OCI-LY3 (cell line): ENCODE results near the gene SPATA6L.

Experiments used
- H2AFZ ChIP-seq: fragments of 200-600, 300-600 bp; shearing (Covaris generic); 2 replicates; pipeline ENCODE4 v1.6.0; 2014; ENCODE audit warnings: antibody characterized with exemption, low read depth, low read length
- H3K27ac ChIP-seq: fragments of 200-600, 300-600 bp; sonication (generic); 2 replicates; pipeline ENCODE4 v1.5.1; 2014; ENCODE audit warnings: mild to moderate bottlenecking, low read length, moderate library complexity, mixed read lengths
- H3K27me3 ChIP-seq: fragments of 200-600, 300-600 bp; sonication (generic); 2 replicates; pipeline ENCODE4 v1.6.1; 2014; ENCODE audit warnings: low read depth, low read length, mixed read lengths
- H3K36me3 ChIP-seq: fragments of 200-600, 300-600 bp; sonication (generic); replicated peaks from 2 replicates; pipeline ENCODE3; 2014; ENCODE audit warnings: low read depth, low read length, mixed read lengths
- H3K4me1 ChIP-seq: fragments of 300-600, 200-600 bp; sonication (generic); 2 replicates; pipeline ENCODE4 v1.6.1; 2014; ENCODE audit warnings: low read length, mixed read lengths
- H3K4me2 ChIP-seq: fragments of 200-600, 300-600 bp; sonication (generic); 2 replicates; pipeline ENCODE4 v1.6.1; 2014; ENCODE audit warnings: low read length, mixed read lengths
- H3K4me3 ChIP-seq: fragments of 300-600, 200-600 bp; sonication (generic); 2 replicates; pipeline ENCODE4 v1.5.1; 2014; ENCODE audit warnings: antibody characterized with exemption, mild to moderate bottlenecking, low read length, moderate library complexity
- H3K79me2 ChIP-seq: fragments of 300-600, 200-600 bp; shearing (Covaris generic); 2 replicates; pipeline ENCODE4 v1.6.1; 2014; ENCODE audit warnings: mild to moderate bottlenecking, low read length, mixed read lengths
- H3K9ac ChIP-seq: fragments of 300-600, 200-600 bp; shearing (Covaris generic); 2 replicates; pipeline ENCODE4 v1.6.0; 2014; ENCODE audit warnings: mild to moderate bottlenecking, low read length, moderate library complexity
- H3K9me3 ChIP-seq: fragments of 200-600, 300-600 bp; shearing (Covaris generic); 2 replicates; pipeline ENCODE4 v1.6.1; 2014; ENCODE audit warnings: low read length, mixed read lengths; ENCODE audit not compliant: insufficient read depth
- H4K20me1 ChIP-seq: fragments of 200-600, 300-600 bp; sonication (generic); 2 replicates; pipeline ENCODE4 v1.6.1; 2016; ENCODE audit warnings: low read length, mixed read lengths; ENCODE audit not compliant: insufficient read depth
- EZH2phosphoT487 ChIP-seq: fragments of 200-600 bp; shearing (Covaris generic); IDR thresholded peaks from 2 replicates; pipeline ENCODE4 v1.6.1; 2018; ENCODE audit warnings: antibody characterized with exemption, mixed run types, low read depth
- TF ChIP-seq, protein P1 (sequence below): fragments of 200-600, 300-600 bp; sonication (generic); IDR thresholded peaks from 2 replicates; pipeline ENCODE4 v1.5.1; 2014; ENCODE audit warnings: antibody characterized with exemption, low read length, low read depth

SPATA6L gene

GRCh38 chr9:4620881-4621555 lies 45.3 kb downstream of the SPATA6L start:
- H3K79me2 ChIP-seq: no peaks in the 10 kb centered on the region
- no peak overlapping the region for H3K4me3 ChIP-seq
- no peak overlapping the region for H3K9ac ChIP-seq
- H2AFZ ChIP-seq: no peak overlapping the region
- TF ChIP-seq EZH2phosphoT487: no peak
- TF ChIP-seq, protein P1, sequence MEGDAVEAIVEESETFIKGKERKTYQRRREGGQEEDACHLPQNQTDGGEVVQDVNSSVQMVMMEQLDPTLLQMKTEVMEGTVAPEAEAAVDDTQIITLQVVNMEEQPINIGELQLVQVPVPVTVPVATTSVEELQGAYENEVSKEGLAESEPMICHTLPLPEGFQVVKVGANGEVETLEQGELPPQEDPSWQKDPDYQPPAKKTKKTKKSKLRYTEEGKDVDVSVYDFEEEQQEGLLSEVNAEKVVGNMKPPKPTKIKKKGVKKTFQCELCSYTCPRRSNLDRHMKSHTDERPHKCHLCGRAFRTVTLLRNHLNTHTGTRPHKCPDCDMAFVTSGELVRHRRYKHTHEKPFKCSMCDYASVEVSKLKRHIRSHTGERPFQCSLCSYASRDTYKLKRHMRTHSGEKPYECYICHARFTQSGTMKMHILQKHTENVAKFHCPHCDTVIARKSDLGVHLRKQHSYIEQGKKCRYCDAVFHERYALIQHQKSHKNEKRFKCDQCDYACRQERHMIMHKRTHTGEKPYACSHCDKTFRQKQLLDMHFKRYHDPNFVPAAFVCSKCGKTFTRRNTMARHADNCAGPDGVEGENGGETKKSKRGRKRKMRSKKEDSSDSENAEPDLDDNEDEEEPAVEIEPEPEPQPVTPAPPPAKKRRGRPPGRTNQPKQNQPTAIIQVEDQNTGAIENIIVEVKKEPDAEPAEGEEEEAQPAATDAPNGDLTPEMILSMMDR: no peak
- no peaks in the 10 kb centered on the region for H3K9me3 ChIP-seq
- H3K36me3 ChIP-seq: no peaks in the 10 kb centered on the region
- no peak overlapping the region for H3K27ac ChIP-seq
- no peaks in the 10 kb centered on the region for H3K4me1 ChIP-seq
- no peak overlapping the region for H3K4me2 ChIP-seq
- H3K27me3 ChIP-seq: no peaks in the 10 kb centered on the region
- H4K20me1 ChIP-seq: no peaks in the 10 kb centered on the region

DNA sequence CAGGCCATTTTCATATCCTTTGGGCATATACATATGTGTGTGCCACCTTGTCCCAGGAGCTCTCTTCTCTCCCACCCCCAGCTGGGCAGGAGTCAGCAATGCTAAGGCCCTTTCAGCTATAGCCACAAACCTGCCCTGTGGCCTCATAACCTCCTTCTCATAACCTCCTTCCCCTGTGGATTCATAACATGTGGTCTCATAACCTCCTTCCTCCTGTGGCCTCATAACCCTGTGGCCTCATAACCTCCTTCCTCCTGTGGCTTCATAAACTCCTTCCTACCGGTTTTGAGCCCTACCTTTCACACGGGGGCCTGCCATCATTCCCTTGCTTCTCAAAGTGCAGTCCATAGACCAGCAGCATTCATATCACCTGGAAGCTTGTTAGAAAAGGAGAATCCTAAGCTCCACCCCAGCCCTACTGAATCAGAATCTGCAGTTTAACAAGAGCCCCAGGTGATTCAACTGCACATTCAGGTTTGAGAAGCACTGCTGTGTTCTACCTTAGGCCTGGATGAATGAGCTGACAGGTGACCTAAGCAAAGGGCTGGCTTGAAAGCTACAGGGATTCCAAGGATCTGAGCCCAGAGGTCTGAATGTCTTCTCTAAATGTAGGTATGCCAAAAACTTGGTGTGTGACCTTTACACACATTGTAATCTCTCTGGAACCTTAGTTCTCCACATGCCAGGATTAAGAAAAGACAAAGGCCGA lies 46.1 kb downstream of the SPATA6L start:
- H4K20me1 ChIP-seq: no peaks in the 10 kb centered on the region
- H3K4me2 ChIP-seq: no peak overlapping the region
- H3K4me3 ChIP-seq: no peak overlapping the region
- no peak overlapping the region for H3K27ac ChIP-seq
- no peaks in the 10 kb centered on the region for H3K9me3 ChIP-seq
- H2AFZ ChIP-seq: no peak overlapping the region
- H3K36me3 ChIP-seq: no peaks in the 10 kb centered on the region
- no peaks in the 10 kb centered on the region for H3K79me2 ChIP-seq
- no peaks in the 10 kb centered on the region for H3K4me1 ChIP-seq
- no peaks in the 10 kb centered on the region for H3K27me3 ChIP-seq
- no peak overlapping the region for H3K9ac ChIP-seq
- no peak for TF ChIP-seq EZH2phosphoT487
- TF ChIP-seq, protein P1: no peak

GRCh38 chr9:4618700-4619099 lies 47.6 kb downstream of the SPATA6L start:
- no peaks in the 10 kb centered on the region for H4K20me1 ChIP-seq
- H3K9ac ChIP-seq: no peak overlapping the region
- no peak overlapping the region for H3K27ac ChIP-seq

GRCh38 chr9:4617752-4618151 lies 48.5 kb downstream of the SPATA6L start:
- H3K4me2 ChIP-seq: no peak overlapping the region
- H3K27ac ChIP-seq: no peak overlapping the region
- H3K9me3 ChIP-seq: no peaks in the 10 kb centered on the region
- H3K9ac ChIP-seq: no peak overlapping the region
- no peak overlapping the region for H2AFZ ChIP-seq
- no peak overlapping the region for H3K4me3 ChIP-seq
- peaks cover 5% of the 10 kb centered on the region; the same call in 1 of the 2 replicates for H3K27me3 ChIP-seq
- TF ChIP-seq, protein P1: no peak
- TF ChIP-seq EZH2phosphoT487: no peak
- no peaks in the 10 kb centered on the region for H3K36me3 ChIP-seq
- H4K20me1 ChIP-seq: no peaks in the 10 kb centered on the region
- no peaks in the 10 kb centered on the region for H3K4me1 ChIP-seq
- no peaks in the 10 kb centered on the region for H3K79me2 ChIP-seq

More at GRCh38 chr9:4618700-4619099, 47.6 kb downstream of the SPATA6L start:
- no peak for TF ChIP-seq EZH2phosphoT487
- TF ChIP-seq, protein P1: no peak
- H3K4me3 ChIP-seq: no peak overlapping the region
- H3K9me3 ChIP-seq: no peaks in the 10 kb centered on the region
- no peak overlapping the region for H2AFZ ChIP-seq
- peaks cover 5% of the 10 kb centered on the region; the same call in 1 of the 2 replicates for H3K27me3 ChIP-seq
- H3K4me2 ChIP-seq: no peak overlapping the region
- no peaks in the 10 kb centered on the region for H3K4me1 ChIP-seq
- H3K36me3 ChIP-seq: no peaks in the 10 kb centered on the region
- no peaks in the 10 kb centered on the region for H3K79me2 ChIP-seq
